ENCODE measurements around the gene PARP15. TPM values are rescaled to one million over a fixed set of nuclear protein-coding genes. Genes with fewer than 3 reads are reported as not detected.

PARP15 gene
- total RNA-seq, 1 donor from 2014 or later, result 0.27 TPM

DNA sequence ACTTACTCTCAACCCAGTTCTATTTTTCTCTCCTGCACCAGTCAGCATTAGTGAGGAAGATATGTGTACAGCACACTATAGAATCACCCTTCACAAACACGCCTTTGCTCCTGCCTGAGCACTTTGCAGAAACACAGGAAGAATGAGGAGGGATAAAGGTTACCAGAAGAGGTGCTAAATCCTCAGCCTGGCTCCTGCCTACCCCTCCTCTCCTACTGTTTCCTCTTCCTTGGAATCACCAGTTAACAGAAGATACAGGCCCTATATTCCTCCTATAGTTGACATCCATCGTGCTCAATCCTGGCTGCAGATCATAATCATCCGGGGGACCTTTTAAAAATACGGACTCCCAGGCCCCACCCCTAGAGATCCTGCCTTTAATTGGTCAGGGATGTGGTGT, 28.9 kb downstream of the PARP15 start:
- H3K27ac Mint-ChIP-seq, result no peak overlapping the region
- no peak for DNase-seq (ENCODE audit: low spot score in 2 of 2, unreplicated experiment in 2 of 2)
- H3K27me3 Mint-ChIP-seq (ENCODE audit: low read depth), result peaks cover 12% of the 10 kb centered on the region
- TF ChIP-seq CTCF (IDR thresholded peaks at IDR 0.05; ENCODE audit: unreplicated experiment), result no peak
- no peaks in the 10 kb centered on the region for H3K36me3 Mint-ChIP-seq
- no peaks in the 10 kb centered on the region for H3K4me1 Mint-ChIP-seq
- no peaks in the 10 kb centered on the region for H3K9me3 Mint-ChIP-seq
- H3K4me3 Mint-ChIP-seq, result no peak overlapping the region

GRCh38 chr3:122608916-122609315, 31.5 kb downstream of the PARP15 start:
- Mint-ChIP-seq H3K4me1 (no peaks in the 10 kb centered on the region), H3K27me3 (ENCODE audit: low read depth) (peaks cover 4% of the 10 kb centered on the region), H3K27ac (no peak overlapping the region), H3K4me3 (no peak overlapping the region), H3K9me3 (no peaks in the 10 kb centered on the region), H3K36me3 (no peaks in the 10 kb centered on the region)
- TF ChIP-seq CTCF (IDR thresholded peaks at IDR 0.05; ENCODE audit: unreplicated experiment), result no peak
- DNase-seq (ENCODE audit: low spot score in 2 of 2, unreplicated experiment in 2 of 2), result no peak

DNA sequence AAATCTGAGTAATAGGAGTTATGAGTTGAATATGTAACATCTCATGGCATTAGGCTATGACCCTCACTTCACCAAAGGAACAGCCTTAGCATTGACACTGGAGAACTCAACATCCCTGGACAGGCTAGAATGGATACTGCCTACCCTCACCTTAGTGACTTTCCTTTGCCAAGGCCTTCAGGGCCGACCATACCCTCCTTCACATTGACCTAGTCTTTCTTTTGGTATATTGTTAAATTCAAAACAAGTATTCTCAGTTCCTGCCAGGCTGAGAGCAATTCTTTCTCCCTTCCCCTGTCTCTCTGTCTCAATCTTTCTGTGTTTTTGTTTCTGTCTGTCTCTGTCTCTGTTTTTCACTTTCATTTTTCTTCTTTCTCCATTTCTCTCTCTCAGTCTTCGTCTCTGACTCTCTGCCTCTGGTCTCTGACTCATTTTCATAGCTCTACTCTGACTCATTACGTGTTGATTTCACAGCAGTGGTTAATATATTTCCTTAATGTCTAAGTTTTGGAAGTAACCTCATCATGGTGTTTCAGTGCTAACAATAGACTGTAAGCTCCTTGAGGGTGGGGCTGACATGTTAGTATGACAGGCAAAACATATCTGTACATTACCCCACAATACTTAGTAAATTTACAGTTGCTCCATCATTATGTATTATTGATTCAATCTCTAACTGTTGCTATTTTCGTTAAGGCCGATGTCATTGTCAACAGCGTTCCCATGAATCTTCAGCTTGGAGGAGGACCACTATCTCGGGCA, 32.5 kb downstream of the PARP15 start:
- Mint-ChIP-seq H3K27ac (no peak overlapping the region), H3K36me3 (no peaks in the 10 kb centered on the region), H3K4me3 (no peak overlapping the region), H3K4me1 (no peaks in the 10 kb centered on the region), H3K27me3 (ENCODE audit: low read depth) (peaks cover 4% of the 10 kb centered on the region), H3K9me3 (no peaks in the 10 kb centered on the region)
- no peak for TF ChIP-seq CTCF (IDR thresholded peaks at IDR 0.05; ENCODE audit: unreplicated experiment)
- no peak for DNase-seq (ENCODE audit: low spot score in 2 of 2, unreplicated experiment in 2 of 2)

- DNase-seq (ENCODE audit: low spot score in 2 of 2, unreplicated experiment in 2 of 2), result no peak
- Mint-ChIP-seq H3K4me1 (no peaks in the 10 kb centered on the region), H3K27ac (no peak overlapping the region), H3K4me3 (no peak overlapping the region), H3K9me3 (no peaks in the 10 kb centered on the region), H3K27me3 (ENCODE audit: low read depth) (peaks cover 8% of the 10 kb centered on the region), H3K36me3 (no peaks in the 10 kb centered on the region)
- no peak for TF ChIP-seq CTCF (IDR thresholded peaks at IDR 0.05; ENCODE audit: unreplicated experiment)
These were observed 35.2 kb downstream of the PARP15 start for GRCh38 chr3:122612696-122613095.

- no peak for DNase-seq (ENCODE audit: low spot score in 2 of 2, unreplicated experiment in 2 of 2)
- Mint-ChIP-seq H3K4me3 (no peak overlapping the region), H3K27ac (no peak overlapping the region), H3K9me3 (no peaks in the 10 kb centered on the region), H3K27me3 (ENCODE audit: low read depth) (peaks cover 26% of the 10 kb centered on the region), H3K4me1 (no peaks in the 10 kb centered on the region), H3K36me3 (no peaks in the 10 kb centered on the region)
- TF ChIP-seq CTCF (IDR thresholded peaks at IDR 0.05; ENCODE audit: unreplicated experiment), result no peak
These were observed 37.9 kb downstream of the PARP15 start for GRCh38 chr3:122615303-122615702.
